K562 (cell line): Measurements from ENCODE around the gene KRTAP10-11. TPM values are rescaled to one million over a fixed set of nuclear protein-coding genes. Genes with fewer than 3 reads are reported as not detected.

Source experiments
- ATAC-seq: fragments of 200-7000 bp; cut with Tn5 transposase; 3 replicates; pipeline ENCODE4 v1.9.1; 2020; ENCODE audit warnings: moderate library complexity
- BruUV-seq: library from RNA; stranded (reverse); fragments of 400-500 nt; replicated peaks from 2 replicates; lab custom pipeline; 2021; lab: Mats Ljungman, UMichigan
- CTCF ChIA-PET: fragments of 300-600 bp; formaldehyde crosslinking; extraction: SDS; loops from one replicate; lab custom pipeline; 2021; ENCODE audit warnings: low intra/inter-chr PET ratio; lab: Yijun Ruan, JAX
- POLR2A ChIA-PET: fragments of 300-600, 350-650 bp; sonication (Branson Sonifier 250); formaldehyde crosslinking; extraction: SDS; loops from one replicate; lab custom pipeline; 2021; ENCODE audit warnings: antibody characterized with exemption, inconsistent platforms; lab: Yijun Ruan, JAX
- DNase-seq, 4 experiments: peaks; one replicate each; pipeline versions ENCODE4 v3.0.0 to v3.0.0-alpha.2; 2011 to 2018; ENCODE audit warnings: low spot score in 3 of 4, mixed read lengths in 3 of 4; ENCODE audit errors: extremely low read depth in 1 of 4
- FAIRE-seq: peaks from 2 replicates; lab custom pipeline; 2011; peaks lifted over from hg19 to GRCh38; lab: Jason Lieb, UNC
- H2AFZ ChIP-seq: 2 replicates; pipeline ENCODE4 v1.6.0; 2011; ENCODE audit warnings: low read depth, low read length, control low read depth, inconsistent platforms
- H3K27ac ChIP-seq: fragments of 200-600 bp; 3 replicates; pipeline ENCODE4 v1.8.0; 2011; ENCODE audit warnings: low read depth, mild to moderate bottlenecking, control low read depth, inconsistent platforms, low read length, moderate library complexity, mixed read lengths; ENCODE audit errors: extremely low read depth
- H3K27me3 ChIP-seq, 2 experiments: fragments of 300-600 bp in 1 of 2; 2 replicates in 1 of 2; 3 replicates in 1 of 2; pipeline versions ENCODE4 v1.6.0 to v1.8.0; 2011; ENCODE audit warnings: inconsistent platforms in 2 of 2, low read length in 2 of 2, mild to moderate bottlenecking in 1 of 2, mixed read lengths in 1 of 2, moderate library complexity in 1 of 2; ENCODE audit not compliant: control insufficient read depth in 2 of 2, insufficient read depth in 2 of 2
- H3K36me3 ChIP-seq: fragments of 300-600 bp; 3 replicates; pipeline ENCODE4 v1.8.0; 2011; ENCODE audit warnings: mild to moderate bottlenecking, low read length, inconsistent platforms; ENCODE audit not compliant: control insufficient read depth, insufficient read depth
- H3K4me1 ChIP-seq, 2 experiments: fragments of 200-600 bp in 1 of 2; replicated peaks in 1 of 2; 2 replicates in 1 of 2; 3 replicates in 1 of 2; pipeline versions ENCODE4 v1.5.1 to v1.8.0; 2011; ENCODE audit warnings: inconsistent platforms in 2 of 2, low read length in 2 of 2, mild to moderate bottlenecking in 1 of 2, mixed read lengths in 1 of 2, moderate library complexity in 1 of 2; ENCODE audit not compliant: control insufficient read depth in 2 of 2, insufficient read depth in 2 of 2
- H3K4me2 ChIP-seq: 2 replicates; pipeline ENCODE4 v1.6.1; 2011; ENCODE audit warnings: low read length, control low read depth, inconsistent platforms, mixed read lengths; ENCODE audit not compliant: insufficient read depth
- H3K4me3 ChIP-seq: fragments of 200-600 bp; sonication (generic), shearing (Covaris generic); 2 replicates; pipeline ENCODE4 v1.5.1; 2016; ENCODE audit warnings: control low read depth, inconsistent platforms
- H3K79me2 ChIP-seq: fragments of 200-600 bp; 3 replicates; pipeline ENCODE4 v1.8.0; 2011; ENCODE audit warnings: low read length, inconsistent platforms; ENCODE audit not compliant: control insufficient read depth, insufficient read depth
- H3K9ac ChIP-seq, 2 experiments: 2 replicates each; pipeline versions ENCODE4 v1.6.0 to v1.6.1; 2011; ENCODE audit warnings: low read depth in 2 of 2, low read length in 2 of 2, control low read depth in 1 of 2, inconsistent platforms in 1 of 2, mild to moderate bottlenecking in 1 of 2, mixed read lengths in 1 of 2; ENCODE audit not compliant: insufficient read depth in 1 of 2
- H3K9me1 ChIP-seq: one replicate; pipeline ENCODE4 v1.6.0; 2011; ENCODE audit warnings: inconsistent platforms, mild to moderate bottlenecking, low read length, moderate library complexity; ENCODE audit not compliant: control insufficient read depth, insufficient read depth
- H3K9me3 ChIP-seq: replicated peaks from 2 replicates; pipeline ENCODE4 v1.5.1; 2011; ENCODE audit warnings: low read depth, low read length, inconsistent platforms; ENCODE audit not compliant: control insufficient read depth, insufficient read depth
- H4K20me1 ChIP-seq: replicated peaks from 2 replicates; pipeline ENCODE4 v1.6.1; 2011; ENCODE audit warnings: low read length, inconsistent platforms, mixed read lengths; ENCODE audit not compliant: control insufficient read depth, insufficient read depth
- CBX3 ChIP-seq, 2 experiments: IDR thresholded peaks; 1 replicate in 1 of 2; 2 replicates in 1 of 2; pipeline ENCODE4 v1.6.1; 2012; ENCODE audit warnings: inconsistent platforms in 2 of 2, low read length in 2 of 2, borderline replicate concordance in 1 of 2, control low read depth in 1 of 2
- KAT7 ChIP-seq: sonication (generic); formaldehyde crosslinking; IDR thresholded peaks from 2 replicates; pipeline ENCODE4 v1.8.0; 2022; ENCODE audit warnings: missing genetic modification reagents, mild to moderate bottlenecking, borderline replicate concordance
- NRF1 ChIP-seq, 2 experiments: fragments of 450-650 bp; IDR thresholded peaks in 1 of 2; conservative IDR thresholded peaks in 1 of 2; 2 replicates each; pipeline ENCODE4 v1.6.1; 2014; ENCODE audit warnings: mild to moderate bottlenecking in 2 of 2
- PRMT5 ChIP-seq: sonication (generic); formaldehyde crosslinking; IDR thresholded peaks from 2 replicates; pipeline ENCODE4 v1.5.0; 2020; ENCODE audit warnings: missing genetic modification reagents
- WGBS: fragments of 100-300 bp; shearing (Covaris generic); methylation state at CpG from one replicate; pipeline ENCODE4 v1.1.6; 2016; ENCODE audit warnings: low coverage, mixed read lengths; ENCODE audit not compliant: insufficient coverage; ENCODE audit errors: missing lambda C conversion rate; 5-methylcytosine and 5-hydroxymethylcytosine counted together
- in situ Hi-C: fragments of 300-500 bp; cut with MboI; formaldehyde crosslinking; loops from 4 replicates; pipeline ENCODE4 v1.15.0; 2018; ENCODE audit warnings: inconsistent platforms, mixed read lengths
- intact Hi-C: fragments of 100-400 bp; cut with micrococcal nuclease; formaldehyde crosslinking; loops from 2 replicates; pipeline ENCODE4 v1.14.2; 2022
- polyA plus RNA-seq, 8 experiments: library from polyadenylated mRNA; depleted of rRNA in 4 of 8; stranded (reverse) in 5 of 8; unstranded in 3 of 8; fragments of >200 nt; fragmentation: Nextera tagmentation in 2 of 8; fragmentation: Illumina TruSeq in 1 of 8; extraction: Ambion mirVana in 2 of 8; extraction: Trizol in 1 of 8; gene quantifications; 2 replicates each; pipeline versions ENCODE4 v1.2.1 to v1.2.3, GENCODE V29; 2011 to 2014; ENCODE audit warnings: inconsistent platforms in 1 of 8, missing spikeins in 1 of 8
- total RNA-seq, 7 experiments: library from RNA; depleted of rRNA in 6 of 7; stranded (reverse); fragments of >200 nt in 6 of 7; fragmentation: Illumina TruSeq in 2 of 7; extraction: Trizol in 2 of 7; gene quantifications; 2 replicates each; pipeline versions ENCODE4 v1.2.1 to v1.2.3, GENCODE V29; 2011 to 2021; ENCODE audit warnings: low replicate concordance in 1 of 7
- TF ChIP-seq, protein P1 (sequence below): sonication (generic); formaldehyde crosslinking; IDR thresholded peaks from 2 replicates; pipeline ENCODE4 v1.8.1; 2023; ENCODE audit warnings: mild to moderate bottlenecking, missing genetic modification reagents

KRTAP10-11 gene
- total and polyA plus RNA-seq, 9 of the 15 experiments (the other 6 are each of a cell fraction or from before 2014, with no cell fraction given): not detected

GRCh38 chr21:44612669-44613229 is 33.5 kb upstream of the KRTAP10-11 start (continued):
- TF ChIP-seq, protein P1, sequence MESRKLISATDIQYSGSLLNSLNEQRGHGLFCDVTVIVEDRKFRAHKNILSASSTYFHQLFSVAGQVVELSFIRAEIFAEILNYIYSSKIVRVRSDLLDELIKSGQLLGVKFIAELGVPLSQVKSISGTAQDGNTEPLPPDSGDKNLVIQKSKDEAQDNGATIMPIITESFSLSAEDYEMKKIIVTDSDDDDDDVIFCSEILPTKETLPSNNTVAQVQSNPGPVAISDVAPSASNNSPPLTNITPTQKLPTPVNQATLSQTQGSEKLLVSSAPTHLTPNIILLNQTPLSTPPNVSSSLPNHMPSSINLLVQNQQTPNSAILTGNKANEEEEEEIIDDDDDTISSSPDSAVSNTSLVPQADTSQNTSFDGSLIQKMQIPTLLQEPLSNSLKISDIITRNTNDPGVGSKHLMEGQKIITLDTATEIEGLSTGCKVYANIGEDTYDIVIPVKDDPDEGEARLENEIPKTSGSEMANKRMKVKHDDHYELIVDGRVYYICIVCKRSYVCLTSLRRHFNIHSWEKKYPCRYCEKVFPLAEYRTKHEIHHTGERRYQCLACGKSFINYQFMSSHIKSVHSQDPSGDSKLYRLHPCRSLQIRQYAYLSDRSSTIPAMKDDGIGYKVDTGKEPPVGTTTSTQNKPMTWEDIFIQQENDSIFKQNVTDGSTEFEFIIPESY (CRISPR knock-in tag): no peak

GRCh38 chr21:44613386-44614155 is 32.6 kb upstream of the KRTAP10-11 start:
- Histone ChIP-seq H3K9ac (peak overlapping the region in 1 of 2 experiments; percentile 35; a peak in 1 of 4 replicates), H4K20me1 (no peaks in the 10 kb centered on the region), H3K4me1 (peaks cover 0 to 10% of the 10 kb centered on the region in 2 experiments; a peak in 2 of 5 replicates), H3K4me3 (no peak overlapping the region), H3K4me2 (no peak overlapping the region), H3K9me3 (no peaks in the 10 kb centered on the region; the same call in 1 of the 2 replicates), H3K27ac (no peak overlapping the region), H2AFZ (no peak overlapping the region), H3K27me3 (peaks cover 14 to 44% of the 10 kb centered on the region in 2 experiments; a peak in 4 of 5 replicates), H3K36me3 (no peaks in the 10 kb centered on the region), H3K9me1 (peaks cover 3% of the 10 kb centered on the region), H3K79me2 (no peaks in the 10 kb centered on the region)
- ATAC-seq (no peak), DNase-seq (no peak), FAIRE-seq (no peak)
- TF ChIP-seq PRMT5 (CRISPR knock-in tag): no peak
- TF ChIP-seq CBX3 (IDR thresholded peaks at IDR 0.05; ENCODE audit: borderline replicate concordance in 1 of 2, low read length in 2 of 2): no peak
- no peak for TF ChIP-seq KAT7
- peak in 1 of 2 experiments; percentile 35; a peak in 2 of 4 replicates for TF ChIP-seq NRF1 (conservative IDR thresholded peaks at IDR 0.05 in 1 of 2, IDR thresholded peaks at IDR 0.05 in 1 of 2)
- in situ Hi-C loops (no loop called here), intact Hi-C loops (no loop called here)
- ChIA-PET POLR2A (no interaction called here), CTCF (no interaction called here)
- no TSS peak for BruUV-seq
- 2% methylated on average over 26 of the region's 26 CpGs for WGBS
